Activated CD4-positive, alpha-beta T cell treated with anti-CD3 and anti-CD28 coated beads for 24 hours (primary cell): ENCODE data around the gene NOL12.
"Not testable (repeated sequence)": the region's sequence is repeated elsewhere in the genome, so short reads cannot be mapped to it uniquely, and the experiment has no call there.

Experiments
- DNase-seq, 2 donors: peaks; one replicate each; pipeline ENCODE4 v3.0.0-alpha.2; 2020; ENCODE audit warnings: low read depth in 2 of 2

Gene NOL12

DNA sequence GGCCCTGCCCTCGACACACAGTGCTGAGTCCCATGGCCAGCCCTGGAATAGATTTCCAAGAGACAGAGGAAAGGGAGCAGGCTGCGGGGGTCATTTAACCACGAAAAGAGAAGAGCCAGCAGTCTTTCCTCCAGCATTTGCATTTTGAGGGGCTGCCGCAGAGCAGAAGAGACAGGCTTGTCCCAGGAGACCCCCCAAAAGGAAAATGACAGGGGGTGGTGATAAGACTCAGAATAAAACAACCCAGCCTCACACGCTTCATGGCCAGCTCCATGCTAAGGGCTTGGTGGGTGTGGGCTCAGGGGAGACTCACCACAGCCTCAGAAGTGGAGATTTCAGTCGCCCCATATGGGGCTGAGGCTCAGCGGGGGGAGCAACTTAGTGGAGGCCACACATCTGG lies 27.6 kb downstream of the NOL12 start:
- no peak for DNase-seq

DNA sequence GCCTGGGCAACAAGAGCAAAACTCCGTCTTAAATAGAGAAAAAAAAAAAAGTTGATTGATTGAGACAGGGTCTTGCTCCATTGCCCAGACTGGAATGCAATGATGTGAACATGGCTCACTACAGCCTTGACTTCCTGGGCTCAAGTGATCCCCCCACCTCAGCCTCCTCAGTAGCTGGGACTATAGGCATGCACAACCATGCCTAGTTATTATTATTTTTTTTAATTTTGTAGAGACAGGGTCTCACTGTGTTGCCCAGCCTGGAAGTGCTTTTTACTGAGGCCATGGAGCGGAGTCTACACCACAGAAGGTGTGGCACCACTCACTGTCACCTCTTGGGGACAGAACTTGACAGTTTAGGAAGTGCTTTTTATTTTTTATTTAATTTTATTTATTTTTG lies 28.5 kb downstream of the NOL12 start:
- no peak for DNase-seq

DNA sequence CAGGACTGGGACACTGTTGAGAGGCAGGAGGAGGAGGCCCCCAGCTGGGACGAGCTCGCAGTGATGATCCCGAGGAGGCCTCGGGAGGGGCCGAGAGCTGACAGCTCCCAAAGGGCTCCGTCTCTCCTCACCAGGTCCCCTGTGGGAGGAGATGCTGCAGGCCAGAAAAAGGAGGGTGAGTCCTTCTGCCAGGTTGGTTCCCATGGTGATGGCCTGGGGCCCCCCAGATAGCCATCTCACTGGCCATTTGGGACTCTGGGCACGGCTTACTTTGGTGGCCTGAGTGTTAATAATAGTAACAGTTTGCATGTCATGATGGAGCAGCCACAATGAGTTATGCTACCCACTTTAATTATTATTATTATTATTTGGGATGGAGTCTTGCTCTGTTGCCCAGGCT lies 29.6 kb downstream of the NOL12 start:
- DNase-seq: no peak

DNA sequence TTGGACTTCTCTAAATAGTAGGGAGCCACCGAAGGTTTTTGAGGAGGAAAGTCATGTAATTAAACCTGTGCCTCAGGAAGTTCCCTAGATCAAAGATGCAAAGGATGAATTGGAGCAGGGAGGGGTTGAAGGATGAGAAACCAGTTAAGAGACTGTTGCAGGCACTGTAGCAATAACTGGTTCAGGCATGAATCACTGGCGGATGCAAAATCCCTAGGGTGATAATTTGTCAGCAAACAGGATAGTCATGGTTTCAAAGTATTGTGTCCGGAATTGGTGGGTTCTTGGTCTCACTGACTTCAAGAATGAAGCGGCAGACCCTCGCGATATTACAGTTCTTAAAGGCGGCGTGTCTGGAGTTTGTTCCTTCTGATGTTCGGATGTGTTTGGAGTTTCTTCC lies 30.6 kb downstream of the NOL12 start:
- DNase-seq: no peak

DNA sequence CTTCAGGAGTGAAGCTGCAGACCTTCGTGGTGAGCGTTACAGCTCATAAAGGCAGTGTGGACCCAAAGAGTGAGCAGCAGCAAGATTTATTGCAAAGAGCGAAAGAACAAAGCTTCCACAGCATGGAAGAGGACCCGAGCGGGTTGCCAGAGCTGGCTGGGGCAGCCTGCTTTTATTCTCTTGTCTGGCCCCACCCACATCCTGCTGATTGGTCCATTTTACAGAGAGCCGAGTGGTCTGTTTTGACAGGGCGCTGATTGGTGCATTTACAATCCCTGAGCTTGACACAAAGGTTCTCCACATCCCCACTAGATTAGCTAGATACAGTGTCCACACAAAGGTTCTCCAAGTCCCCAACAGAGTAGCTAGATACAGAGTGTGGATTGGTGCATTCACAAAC lies 31.1 kb downstream of the NOL12 start:
- DNase-seq: not testable (repeated sequence)

DNA sequence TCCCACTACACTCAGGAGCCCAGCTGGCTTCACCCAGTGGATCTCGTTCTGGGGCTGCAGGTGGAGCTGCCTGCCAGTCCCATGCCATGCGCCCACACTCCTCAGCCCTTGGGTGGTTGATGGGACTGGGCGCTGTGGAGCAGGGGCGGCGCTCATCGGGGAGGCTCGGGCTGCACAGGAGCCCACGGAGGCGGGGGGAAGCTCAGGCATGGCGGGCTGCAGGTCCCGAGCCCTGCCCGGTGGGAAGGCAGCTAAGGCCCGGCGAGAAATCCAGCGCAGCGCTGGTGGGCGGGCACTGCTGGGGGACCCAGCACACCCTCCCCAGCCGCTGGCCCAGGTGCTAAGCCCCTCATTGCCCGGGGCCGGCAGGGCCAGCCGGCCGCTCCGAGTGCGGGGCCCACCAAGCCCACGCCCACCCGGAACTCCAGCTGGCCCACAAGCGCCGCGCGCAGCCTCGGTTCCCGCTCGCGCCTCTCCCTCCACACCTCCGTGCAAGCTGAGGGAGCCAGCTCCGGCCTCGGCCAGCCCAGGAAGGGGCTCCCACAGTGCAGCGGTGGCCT lies 31.7 kb downstream of the NOL12 start:
- DNase-seq: not testable (repeated sequence)

DNA sequence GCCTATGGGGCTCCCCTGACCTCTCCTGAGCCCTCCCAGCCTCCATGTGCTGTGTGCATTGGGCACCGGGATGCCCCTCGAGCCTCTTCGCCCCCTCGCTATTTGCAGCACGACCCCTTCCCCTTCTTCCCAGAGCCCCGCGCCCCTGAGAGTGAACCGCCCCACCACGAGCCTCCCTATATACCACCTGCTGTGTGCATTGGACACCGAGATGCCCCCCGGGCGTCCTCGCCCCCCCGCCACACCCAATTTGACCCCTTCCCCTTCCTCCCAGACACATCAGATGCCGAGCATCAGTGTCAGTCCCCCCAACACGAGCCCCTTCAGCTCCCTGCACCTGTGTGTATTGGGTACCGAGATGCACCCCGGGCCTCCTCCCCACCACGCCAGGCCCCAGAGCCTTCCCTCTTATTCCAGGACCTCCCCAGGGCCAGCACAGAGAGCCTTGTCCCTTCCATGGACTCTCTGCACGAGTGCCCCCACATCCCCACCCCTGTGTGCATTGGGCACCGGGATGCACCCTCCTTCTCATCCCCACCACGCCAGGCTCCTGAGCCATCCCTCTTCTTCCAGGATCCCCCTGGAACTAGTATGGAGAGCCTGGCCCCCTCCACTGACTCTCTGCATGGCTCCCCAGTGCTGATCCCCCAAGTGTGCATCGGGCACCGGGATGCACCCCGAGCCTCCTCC lies 39.6 kb downstream of the NOL12 start:
- DNase-seq: no peak

DNA sequence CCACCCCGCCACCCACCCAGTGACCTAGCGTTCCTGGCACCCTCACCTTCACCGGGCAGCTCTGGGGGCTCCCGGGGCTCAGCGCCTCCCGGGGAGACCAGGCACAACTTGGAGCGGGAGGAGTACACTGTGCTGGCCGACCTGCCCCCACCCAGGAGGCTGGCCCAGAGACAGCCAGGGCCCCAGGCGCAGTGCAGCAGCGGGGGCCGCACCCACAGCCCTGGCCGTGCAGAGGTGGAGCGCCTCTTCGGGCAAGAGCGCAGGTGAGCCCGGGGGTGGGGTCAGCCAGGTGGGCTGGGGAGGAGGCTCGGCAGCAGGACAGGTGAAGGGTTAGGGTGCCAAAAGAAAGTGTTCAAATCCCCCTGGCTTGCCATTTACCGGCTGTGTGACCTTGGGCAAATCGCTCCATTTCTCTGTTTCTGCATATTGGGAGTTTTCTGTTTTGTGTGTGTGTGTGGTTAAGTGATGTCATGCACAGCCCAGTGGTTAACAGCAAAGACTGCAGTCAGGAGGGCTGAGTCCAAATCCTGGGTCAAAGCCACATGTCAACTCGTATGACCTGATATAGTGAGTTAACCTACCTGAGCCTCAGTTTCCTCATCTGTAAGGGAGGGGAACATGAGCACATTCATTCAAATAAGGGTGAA lies 40.2 kb downstream of the NOL12 start:
- DNase-seq: no peak

DNA sequence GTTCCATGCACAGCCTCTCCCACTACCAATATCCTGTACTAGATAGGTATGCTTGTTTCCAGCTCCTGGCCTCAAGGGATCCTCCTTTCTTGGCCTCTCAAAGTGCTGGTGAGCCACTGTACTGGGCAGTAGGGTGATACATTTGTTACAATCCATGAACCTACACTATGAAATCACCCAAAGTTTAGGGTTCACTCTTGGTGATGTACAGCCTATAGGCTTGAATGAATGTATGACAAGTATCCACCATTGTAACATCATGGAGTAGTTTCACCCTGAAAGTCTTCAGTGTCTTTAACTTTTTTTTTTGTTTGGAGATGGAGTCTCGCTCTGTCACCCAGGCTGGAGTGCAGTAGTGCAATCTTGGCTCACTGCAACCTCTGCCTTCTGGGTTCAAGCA lies 42.5 kb downstream of the NOL12 start:
- no peak for DNase-seq

DNA sequence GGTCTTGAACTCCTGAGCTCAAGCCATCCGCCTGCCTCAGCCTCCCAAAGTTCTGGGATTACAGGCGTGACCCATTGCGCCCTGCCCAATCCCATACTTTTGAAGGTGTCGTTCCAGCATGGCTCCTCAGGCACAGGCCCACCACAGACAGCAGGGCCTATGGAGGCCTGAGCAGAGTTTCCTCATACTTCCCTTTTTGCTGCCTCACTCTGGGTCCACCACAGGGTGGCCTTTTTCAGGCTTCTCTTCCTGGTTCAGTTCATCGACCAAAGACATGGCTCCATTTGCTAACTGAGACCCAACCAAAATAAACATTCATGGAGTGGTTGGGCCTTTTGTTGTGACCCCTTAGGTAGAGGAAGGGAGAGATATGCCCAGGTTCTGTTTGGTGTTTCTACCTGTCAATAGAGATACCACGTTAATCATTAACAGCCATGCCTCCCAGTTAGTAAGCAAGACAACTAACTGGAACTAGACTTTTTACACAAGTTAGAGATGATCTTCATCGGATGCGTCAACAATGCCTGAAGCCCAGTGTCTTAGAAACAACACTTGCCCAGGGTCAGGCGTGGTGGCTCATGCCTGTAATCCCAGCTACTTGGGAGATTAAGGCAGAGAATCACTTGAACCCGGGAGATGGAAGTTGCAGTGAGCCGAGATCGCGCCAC lies 45.8 kb downstream of the NOL12 start:
- DNase-seq: no peak

DNA sequence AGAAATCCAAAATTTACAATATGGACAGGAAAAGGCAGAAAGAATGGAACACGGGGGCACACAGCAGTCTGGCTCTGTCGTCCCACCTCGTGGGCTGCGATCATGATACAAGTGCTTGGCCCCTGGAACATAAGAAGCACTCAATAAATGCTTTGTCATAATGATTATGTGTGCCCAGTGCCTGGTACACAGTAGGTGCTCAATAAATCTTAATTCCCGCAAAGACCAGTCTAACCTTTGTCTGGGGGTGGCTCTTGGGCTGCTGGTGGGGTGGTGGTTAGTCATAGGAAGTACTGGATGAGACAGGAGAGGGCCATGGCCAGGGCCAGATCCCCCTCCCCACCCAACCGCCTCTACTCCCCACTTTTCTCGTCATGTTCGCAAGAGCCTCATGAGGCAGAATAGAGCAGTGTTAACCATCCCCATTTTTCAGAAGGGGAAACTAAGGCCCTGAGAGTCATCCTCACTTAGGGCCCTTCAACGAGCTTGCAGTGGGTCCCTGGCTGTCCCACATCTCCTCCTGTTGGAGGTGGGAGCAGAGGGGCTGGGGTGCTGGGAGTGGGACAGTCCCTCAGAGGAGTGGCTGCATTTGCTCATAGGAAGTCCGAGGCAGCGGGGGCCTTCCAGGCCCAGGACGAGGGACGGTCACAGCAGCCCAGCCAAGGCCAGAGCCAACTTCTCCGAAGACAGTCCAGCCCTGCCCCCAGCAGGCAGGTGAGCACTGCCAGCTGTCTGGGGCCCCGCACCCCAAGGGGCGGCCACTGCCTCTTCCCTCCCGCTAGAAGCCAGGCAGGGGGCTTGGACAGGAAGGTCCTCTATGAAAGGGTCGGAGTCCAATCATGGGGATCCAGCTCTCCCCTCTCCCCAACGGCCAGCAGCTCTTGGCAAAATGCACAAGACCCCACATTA lies 46.8 kb downstream of the NOL12 start:
- no peak for DNase-seq

DNA sequence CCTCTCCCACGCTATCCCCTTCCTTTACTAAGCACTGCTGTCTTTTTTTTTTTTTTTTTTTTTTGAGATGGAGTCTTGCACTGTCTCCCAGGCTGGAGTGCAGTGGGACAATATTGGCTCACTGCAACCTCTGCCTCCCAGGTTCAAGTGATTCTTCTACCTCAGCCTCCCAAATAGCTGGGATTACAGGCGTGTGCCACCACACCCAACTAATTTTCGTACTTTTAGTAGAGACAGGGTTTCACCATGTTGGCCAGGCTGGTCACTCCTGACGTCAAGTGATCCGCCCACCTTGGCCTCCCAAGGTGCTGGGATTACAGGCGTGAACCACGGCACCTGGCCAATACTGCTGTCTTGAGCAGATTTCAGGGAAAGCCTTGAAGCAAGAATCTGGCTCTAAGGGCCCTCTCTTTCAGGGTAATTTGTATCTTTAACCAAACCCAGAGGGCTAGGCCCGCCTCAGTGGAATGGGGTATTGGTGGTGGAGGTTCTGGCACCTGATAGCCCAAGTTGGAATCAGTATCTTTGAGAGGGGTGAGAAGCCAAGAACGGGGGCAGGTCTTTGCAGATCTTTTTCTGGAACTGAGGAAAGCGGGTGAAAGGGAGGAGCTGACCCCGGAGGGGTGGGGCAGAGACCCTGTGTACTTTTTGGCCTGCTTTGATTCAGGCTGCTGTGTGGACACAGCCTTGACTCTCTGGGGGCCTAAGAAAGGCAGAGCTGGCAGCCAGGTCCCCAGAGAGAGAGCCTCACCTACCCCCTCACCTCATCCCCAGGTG lies 47.7 kb downstream of the NOL12 start:
- no peak for DNase-seq

DNA sequence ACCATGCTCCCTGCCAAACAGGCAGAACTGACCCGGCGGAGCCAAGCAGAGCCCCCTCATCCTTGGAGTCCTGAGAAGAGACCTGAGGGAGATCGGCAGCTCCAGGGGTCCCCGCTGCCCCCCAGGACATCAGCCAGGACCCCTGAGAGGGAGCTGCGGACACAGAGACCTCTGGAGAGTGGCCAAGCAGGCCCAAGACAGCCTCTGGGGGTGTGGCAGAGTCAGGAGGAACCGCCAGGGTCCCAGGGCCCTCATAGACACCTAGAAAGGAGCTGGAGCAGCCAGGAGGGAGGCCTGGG lies 48.2 kb downstream of the NOL12 start:
- no peak for DNase-seq

DNA sequence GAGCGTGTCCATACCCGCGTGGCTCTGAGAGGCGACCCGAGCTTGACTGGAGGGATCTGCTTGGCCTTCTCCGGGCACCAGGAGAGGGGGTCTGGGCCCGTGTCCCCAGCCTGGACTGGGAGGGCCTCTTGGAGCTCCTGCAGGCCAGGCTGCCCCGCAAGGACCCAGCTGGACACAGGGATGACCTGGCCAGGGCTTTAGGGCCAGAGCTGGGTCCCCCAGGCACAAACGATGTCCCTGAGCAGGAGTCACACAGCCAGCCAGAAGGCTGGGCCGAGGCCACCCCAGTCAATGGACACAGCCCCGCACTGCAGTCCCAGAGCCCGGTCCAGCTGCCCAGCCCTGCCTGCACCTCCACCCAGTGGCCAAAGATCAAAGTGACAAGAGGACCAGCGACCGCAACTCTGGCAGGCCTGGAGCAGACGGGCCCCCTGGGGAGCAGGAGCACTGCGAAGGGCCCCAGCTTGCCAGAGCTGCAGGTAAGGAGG lies 48.9 kb downstream of the NOL12 start:
- no peak for DNase-seq

DNA sequence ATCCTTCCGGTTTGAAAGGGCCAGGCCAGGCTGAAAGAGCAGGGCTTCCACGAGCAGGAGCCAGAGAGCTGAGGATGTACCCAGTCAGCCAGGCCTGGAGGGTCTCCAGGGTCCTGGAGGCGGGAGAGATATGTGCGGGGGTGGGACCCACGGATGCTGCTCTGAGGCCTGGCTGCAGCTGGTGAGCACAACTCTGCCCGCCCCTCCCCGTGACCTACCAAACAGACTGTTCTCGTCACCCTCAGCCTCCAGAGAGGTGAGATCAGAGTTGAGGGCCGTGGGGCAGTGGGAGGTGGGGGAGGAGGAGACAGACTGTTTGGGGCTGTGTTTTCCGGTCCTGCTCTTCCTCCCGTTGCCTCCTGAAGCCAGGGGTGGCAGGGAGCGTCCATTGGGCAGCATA lies 52.9 kb downstream of the NOL12 start:
- DNase-seq: no peak

DNA sequence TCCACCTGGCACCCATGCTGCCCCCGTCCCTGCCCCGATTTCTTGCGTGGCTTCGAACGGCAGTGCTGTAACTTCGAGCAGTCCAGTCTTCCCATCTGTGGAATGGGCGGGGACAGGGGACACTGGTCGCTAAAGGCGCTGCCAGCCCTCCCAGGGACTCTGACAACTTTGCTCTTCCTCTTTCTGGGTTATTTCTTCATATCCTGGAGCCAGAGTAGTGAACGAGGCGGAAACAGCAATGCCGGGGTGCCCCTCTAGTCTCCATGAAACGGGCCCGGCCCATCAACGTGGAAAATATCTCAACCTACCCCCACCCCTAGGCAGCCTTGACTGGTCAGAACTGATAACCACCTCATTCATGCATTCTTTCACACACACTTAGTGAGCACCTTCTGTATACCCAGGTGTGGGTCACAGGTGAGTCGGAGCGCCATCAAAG lies 53.5 kb downstream of the NOL12 start:
- no peak for DNase-seq

DNA sequence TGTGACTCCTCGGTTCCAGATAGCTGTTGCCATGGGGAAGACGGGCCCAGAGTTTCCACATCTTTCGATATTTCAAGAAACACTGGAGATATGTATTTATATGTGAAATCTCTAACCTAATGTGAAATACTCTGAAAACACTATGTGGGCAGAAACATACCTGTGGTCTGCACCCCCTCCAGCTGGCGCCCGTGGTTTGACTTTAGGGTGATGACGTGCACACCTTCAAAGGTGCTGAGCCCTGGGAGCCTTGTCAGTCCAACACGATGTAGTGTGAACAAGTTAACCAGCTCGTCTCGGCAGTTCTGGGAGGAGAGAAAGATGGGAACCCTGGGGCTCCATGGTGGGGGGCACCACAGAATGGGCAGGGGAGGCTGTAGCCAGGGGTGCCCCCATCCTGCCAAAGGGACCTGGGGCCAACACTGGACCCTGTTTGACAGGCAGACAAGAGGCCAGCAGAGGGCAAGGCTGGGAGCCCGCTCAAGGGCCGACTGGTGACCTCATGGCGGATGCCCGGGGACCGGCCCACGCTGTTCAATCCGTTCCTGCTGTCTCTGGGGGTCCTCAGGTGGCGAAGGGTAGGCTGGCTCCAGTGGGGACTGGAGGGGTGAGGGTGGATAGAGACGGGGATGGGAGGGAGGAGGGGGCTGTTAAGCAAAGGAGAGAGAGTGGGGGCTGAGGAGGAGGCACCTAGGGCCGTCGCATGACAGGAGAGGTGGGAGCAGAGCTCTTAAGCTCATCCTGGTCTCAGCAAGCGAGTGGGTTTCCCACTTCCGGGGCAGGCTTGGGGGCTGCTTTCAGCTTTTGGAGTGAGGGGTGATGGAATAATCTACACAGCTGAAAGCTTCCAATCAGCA lies 54.5 kb downstream of the NOL12 start:
- DNase-seq: no peak

DNA sequence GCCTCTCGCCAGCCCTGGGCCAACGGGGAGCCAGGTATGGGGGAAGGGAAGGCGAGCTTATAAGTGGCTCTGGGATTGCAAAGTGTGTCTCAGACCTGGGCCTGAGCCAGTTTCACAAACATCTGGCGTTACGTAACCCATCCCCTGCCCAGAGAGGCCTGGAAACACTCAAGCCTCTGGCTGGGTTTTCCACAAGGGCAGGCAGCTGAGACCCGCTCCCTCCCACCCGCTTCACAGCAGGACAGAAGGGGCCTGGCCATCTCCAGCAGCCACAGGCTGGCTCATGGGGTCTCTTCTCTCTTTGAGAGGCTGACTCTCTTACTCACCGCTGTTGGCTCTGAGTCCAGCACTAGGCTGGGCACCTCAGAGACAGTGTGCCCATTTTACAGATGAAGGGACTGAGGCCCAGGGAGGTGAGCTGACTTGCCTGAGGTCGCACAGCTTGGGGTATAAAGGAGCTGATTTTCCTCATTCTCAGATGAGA lies 55.2 kb downstream of the NOL12 start:
- DNase-seq: no peak

DNA sequence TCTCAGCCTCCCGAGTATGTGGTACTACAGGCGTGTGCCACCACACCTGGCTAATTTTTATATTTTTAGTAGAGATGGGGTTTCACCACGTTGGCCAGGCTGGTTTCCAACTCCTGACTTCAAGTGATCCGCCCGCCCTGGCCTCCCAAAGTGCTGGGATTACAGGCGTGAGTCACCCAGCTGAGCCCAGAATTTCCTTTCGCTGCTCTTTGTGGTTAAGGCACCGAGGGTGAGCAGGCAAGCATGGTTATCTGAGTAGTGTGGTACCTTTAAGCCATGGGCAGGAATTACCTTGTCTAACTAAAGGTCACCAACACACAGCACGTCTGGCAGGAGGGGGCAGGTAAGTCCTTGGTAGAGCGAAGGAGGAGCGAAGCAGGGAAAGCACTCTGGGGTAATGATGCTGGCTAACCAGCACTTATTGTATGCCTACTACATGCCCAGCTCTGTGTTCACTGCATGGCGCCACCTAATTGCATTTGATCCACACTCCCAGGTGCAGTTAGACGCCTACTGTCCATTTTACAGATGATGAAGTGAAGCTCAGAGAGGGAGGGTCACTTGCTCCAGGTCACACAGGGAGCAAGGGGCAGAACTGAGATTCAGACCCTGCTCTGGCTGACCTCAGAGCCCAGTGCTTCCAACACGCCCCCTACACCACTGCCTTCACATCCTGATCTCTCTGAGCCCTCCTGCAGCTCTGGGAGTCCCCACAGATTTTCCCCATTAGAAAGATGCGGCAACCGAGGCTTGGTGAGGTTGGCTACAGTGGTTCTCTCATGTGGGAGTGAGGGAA lies 56.4 kb downstream of the NOL12 start:
- no peak for DNase-seq
